ENCODE measurements around the gene CELF5.
"Not testable (repeated sequence)": the region's sequence is repeated elsewhere in the genome, so short reads cannot be mapped to it uniquely, and the experiment has no call there.

CELF5 gene

DNA sequence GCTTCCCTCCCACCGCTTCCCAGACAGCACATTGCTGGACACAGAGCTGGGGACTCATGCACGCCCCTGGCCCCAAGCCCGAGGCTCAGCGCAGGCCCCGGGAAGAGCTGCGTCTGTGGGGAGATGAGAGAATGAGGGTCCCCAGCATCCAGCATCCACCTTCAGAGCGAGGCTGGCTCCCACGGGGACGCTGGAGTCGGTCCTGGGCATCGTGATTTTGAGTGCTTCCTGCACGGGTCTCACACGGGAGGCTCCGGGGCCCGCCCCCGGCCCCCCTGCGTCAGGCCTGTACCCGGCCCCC, 34.0 kb upstream of the CELF5 start:
- no peak for DNase-seq (ENCODE audit: low read depth)

DNA sequence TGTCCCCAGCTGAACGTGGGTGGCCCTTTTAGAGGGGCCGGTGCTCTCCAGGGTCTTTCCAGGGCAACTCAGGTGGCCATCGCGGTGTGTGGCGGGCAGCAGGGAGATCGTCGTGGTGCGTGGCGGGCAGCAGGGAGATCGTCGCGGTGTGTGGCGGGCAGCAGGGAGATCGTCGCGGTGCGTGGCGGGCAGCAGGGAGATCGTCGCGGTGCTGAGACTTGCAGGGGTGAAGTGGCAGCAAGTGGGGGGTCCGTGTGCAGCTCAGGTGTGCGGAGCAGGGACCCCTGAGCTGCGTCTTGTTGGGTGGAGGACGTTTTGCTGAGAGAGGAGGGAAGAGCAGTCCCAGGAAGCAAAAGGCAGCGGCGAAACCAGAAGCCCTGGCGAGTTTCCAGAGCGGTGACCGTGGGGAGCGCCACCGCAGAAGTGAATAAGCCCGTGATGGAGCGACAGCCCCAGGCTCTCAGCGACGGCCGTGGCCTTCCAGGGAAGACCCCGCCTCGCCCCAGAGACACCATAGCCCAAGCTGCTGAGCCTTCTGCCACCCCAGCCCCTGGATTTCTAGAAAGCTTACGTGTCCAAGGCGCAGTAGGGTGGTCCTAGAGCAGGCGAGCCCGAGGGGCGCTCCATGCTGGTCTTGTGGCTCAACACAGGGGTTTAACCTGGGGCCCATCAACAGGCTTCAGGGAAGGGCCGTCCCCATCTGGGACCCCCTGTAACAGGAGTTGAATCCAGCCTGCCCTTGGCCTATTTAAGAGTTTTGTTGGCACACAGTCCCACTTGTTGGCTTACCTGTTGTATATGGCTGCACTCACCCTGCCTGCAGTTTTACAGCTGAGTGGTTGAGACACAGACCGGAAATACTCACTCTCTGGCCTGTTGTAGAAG, 33.3 kb upstream of the CELF5 start:
- DNase-seq (ENCODE audit: low read depth) = no peak

DNA sequence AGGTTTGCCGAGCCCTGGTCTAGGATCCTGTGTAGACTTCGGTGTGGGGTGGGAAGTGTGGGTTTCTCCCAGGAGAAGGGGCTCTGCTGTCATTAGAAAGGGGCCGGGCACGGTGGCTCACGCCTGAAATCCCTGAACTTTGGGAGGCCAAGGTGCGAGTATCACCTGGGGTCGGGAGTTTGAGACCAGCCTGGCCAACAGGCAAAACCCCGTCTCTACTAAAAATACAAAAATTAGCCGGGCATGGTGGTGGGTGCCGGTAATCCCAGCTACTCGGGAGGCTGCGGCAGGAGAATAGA, 32.7 kb upstream of the CELF5 start:
- DNase-seq (ENCODE audit: low read depth) = not testable (repeated sequence)

DNA sequence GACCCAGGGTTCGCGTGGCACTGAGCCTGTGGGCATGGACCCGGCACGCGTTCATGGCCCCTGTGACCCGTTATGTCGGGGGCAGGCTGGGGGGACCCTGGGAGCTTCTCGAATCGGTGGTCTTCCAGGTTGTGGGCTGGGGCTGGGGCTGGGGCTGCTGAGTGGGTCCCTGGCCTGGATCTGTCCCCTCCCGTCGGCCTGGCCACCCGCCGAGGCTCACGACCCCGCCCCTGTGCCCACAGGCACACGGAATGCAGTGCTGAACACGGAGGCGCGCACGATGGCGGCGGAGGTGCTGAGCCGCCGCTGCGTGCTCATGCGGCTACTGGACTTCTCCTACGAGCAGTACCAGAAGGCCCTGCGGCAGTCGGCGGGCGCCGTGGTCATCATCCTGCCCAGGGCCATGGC, 32.2 kb upstream of the CELF5 start:
- DNase-seq (ENCODE audit: low read depth) = no peak

DNA sequence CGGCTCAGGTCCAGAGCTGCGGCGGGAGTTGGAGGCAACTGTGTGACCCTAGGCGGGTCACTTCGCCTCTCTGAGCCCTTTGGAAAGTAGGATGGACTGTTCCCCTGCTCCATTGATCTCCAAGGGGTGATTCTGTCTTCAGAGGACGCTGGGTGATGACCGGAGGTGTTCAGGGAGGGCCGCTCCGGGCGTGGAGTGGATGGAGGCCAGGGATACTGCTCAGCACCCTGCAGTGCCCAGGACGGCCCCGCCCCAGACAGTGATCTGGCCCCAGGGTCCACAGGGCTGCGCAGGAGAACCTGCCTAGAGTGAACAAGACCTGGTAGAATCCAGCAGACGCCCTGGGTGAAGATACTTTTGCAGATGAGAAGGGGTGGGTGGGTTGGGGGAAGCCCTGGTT, 31.8 kb upstream of the CELF5 start:
- no peak for DNase-seq (ENCODE audit: low read depth)

DNA sequence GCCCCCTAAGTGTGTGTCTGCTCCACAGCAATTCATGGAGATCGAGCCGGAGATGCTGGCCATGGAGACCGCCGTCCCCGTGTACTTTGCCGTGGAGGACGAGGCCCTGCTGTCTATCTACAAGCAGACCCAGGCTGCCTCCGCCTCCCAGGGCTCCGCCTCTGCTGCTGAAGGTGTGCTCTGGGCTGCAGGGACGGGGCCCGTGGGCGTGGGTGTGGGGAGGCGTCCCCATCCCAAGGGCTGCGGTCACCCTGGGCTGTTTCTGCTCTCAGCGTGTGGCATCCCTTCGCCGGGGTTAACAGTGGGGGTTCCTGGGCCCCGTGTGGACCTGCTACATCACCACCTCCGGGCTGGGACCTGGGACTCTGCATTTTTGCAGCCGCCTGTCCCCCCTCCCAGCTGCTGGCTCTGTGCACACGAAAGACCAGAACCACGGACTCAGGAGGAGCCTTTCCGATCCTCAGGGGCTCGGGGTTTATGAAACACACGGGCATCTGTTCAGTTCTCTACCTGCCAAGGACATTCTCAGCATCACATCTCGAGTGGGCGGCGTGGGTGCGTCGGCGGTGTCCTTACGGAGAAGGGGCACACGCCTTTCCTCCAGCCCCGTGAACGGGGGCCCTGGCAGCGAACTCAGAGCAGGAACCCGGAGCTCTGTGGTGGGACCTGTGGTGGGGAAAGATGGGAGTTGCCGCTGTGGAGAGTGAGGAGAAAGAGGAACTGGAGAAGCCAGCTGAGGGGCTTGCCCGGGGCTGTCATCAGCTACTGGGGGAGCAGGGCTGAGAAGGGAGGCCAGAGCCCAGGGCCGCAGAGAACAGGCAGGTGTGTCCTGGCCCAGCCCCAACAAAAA, 31.0 kb upstream of the CELF5 start:
- no peak for DNase-seq (ENCODE audit: low read depth)

DNA sequence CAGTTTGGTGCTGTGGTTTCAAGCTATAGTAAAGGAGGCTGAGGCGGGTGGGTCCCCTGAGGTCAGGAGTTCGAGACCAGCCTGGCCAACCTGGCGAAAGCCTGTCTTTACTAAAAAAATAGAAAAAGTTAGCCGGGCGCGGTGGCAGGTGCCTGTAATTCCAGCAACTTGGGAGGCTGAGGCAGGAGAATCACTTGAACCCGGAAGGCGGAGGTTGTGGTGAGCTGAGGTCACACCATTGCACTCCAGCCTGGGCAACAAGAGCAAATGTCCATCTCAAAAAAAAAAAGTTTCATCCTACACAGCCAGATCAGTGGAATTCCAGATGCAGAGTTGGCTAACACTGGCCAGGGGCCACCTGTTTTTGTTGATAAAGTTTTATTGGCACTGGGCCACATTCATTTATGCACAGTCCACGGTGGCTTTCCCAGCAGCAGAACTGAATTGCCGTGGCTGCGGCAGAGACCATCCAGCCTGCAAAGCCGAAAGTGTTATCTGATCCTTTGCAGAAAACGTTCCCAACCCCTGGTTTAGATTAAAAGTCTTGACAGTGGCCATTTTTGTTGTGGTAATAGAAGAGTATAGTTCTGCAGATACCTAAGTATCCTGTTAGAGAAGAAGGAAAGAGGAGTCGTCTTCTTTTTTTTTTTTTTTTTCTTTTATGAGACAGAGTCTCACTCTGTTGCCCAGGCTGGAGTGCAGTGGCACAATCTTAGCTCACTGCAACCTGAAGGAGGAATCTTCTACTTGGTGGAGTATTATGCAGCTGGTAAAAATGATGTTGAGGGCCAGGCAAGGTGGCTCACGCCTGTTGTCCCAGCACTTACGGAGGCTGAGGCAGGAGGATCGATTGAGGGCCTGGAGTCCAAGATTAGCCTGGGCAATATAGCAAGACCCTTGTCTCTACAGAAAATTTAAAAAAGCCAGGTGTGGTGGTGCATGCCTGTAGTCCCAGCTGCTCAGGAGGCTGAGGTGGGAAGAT, 30.1 kb upstream of the CELF5 start:
- DNase-seq (ENCODE audit: low read depth) = no peak

DNA sequence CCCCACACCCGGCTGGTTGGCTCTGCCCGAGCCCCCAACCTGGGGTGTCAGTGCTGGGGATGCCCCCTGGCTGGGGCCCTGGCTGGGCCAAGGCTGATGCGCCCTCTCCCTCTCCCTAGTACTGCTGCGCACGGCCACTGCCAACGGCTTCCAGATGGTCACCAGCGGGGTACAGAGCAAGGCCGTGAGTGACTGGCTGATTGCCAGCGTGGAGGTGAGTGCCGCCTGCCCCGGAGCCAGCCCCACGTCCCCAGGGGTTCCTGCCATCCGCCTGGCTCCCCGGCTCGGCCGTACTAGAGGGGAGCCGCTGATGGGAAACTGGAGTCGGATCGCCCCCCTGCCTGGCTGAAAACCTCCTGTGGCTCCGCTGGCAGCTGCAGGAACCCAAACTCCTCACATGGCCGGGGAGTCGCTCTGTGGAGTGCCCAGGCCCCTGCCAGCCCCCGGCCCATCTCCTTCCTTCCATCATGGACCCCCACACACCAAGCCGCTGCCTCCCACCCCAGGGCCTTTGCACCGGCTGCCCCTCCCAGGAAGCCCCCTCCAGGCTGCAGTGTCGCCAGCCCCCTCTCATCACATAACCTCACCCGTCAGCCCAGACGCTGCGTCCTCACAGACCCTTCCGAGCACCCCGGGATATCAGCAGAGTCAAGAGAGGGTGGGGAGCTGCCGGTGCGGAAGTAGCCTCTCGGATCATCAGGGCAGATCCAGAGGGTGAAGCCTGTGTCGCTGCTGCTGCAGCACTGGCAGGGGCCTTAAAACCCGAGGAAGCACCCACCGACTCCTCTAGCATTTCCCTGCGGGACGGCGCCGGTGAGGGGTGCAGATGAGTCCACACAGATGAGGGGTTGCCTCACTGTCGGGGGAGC, 28.2 kb upstream of the CELF5 start:
- DNase-seq (ENCODE audit: low read depth) = no peak

DNA sequence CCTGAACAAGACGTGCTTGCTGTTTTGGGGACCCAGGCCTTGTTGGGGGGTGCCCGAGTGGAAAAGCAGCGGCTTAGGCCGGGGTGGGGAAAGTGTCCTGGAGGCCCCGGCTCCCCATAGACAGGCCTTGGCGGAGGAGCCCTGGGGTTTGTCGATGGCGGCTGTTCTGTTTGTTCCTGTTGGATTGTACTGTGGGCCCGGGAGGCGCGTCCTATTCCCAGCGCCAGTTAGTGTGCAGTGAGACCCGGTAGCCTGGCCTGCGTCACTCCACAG, 27.6 kb upstream of the CELF5 start:
- DNase-seq (ENCODE audit: low read depth) = no peak

DNA sequence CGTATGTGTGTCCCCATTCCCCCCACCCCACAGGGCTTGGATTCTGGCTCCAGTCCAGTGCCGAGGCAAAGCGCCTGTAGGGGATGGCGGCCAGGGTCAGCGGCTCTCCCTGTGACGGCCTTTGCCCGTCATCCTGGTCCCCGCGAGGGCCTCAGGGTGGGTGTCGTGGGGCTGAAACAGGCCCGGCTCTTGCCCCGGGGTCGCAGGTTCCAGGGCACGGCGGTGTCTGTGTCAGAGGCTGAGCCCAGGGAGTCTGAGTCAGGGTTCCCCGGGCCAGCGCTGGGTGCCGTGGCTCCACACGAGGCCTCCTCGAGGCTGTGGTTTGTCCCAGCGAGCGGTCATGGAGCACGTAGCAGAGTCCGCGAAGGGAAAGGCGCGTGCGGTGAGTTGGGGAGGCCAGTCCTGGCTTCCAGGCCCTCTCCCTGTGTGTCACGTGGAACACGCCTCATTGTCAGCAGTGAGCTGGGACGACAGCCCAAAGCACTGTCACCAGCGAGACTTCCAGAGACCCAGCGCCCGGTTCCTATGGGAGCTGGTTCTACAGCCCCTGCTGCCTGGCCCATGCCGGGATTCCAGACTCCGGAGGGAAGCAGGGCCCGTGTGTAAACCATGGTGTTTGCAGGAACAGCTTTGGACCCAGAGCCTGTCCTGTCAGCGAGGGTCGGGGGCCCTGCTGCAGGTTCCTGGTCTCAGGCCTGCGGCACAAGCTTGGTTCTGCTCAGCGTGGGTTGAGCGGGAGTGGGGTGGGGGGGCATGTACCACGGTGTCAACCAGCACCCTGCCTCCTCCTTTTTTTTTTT, 25.4 kb upstream of the CELF5 start:
- DNase-seq (ENCODE audit: low read depth) = no peak

DNA sequence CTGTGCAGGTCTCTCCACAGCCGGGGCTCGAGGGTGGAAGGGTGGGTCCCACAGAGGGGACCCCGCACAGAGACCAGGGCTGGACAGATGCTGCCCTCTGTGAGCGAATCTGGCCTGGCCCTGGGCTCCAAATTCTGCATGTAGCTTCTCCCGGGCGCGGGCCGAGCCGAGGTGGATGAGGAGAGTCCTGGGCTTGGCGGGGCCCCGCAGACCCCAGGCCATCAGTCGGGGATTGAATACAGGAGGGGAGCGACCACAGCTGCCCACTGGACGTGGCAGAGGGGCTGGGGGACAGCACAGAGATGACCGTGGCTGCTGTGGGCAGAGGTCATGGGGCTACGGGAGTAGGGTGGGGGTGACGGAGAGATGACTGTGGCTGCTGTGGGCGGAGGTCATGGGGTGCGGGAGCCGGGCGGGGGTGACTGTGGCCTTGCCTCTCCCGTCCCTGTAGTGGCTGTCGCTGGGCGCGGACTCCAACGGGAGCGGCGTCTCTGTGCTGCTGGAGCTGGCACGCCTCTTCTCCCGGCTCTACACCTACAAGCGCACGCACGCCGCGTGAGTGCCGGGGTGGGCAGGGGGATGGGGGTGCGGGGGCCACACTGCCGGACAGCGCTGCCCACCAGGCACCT, 23.3 kb upstream of the CELF5 start:
- no peak for DNase-seq (ENCODE audit: low read depth)

DNA sequence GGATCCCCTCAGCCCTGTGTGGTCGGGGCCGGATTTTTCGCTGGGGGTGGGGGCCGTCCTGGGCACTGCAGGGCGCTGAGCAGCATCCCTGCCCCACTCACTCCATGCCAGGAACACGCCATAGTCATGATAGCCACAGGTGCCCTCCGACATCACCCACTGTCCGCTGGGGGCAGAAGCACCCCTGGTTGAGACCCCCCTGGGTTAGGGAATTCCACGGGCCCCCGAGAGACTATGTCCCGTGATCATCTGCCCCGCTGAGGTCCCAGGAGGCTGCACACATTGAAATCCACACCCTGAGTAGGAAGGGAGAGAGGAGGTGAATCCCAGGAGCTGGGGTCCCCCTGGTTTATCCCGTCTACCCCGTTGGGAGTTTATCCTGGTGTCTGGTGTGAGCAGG, 22.6 kb upstream of the CELF5 start:
- DNase-seq (ENCODE audit: low read depth) = no peak

DNA sequence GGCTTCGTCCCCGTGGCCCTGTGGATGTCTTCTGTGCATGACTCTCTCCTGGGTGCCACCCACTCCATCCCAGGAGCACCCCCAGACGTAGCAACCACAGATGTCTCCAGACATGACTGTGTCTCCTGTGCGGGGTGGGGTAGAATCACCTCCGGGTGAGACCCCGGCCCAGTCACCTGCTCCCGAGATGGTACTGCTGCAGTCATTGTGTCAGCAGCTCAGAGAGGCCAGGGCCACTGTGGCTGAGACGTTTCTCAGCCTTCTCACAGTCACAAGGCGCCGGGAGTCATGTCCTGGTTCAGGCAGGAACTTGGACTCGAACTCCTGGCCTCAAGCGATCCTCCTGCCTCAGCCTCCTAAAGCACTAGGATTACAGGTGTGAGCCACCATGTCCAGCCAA, 22.1 kb upstream of the CELF5 start:
- DNase-seq (ENCODE audit: low read depth) = no peak

DNA sequence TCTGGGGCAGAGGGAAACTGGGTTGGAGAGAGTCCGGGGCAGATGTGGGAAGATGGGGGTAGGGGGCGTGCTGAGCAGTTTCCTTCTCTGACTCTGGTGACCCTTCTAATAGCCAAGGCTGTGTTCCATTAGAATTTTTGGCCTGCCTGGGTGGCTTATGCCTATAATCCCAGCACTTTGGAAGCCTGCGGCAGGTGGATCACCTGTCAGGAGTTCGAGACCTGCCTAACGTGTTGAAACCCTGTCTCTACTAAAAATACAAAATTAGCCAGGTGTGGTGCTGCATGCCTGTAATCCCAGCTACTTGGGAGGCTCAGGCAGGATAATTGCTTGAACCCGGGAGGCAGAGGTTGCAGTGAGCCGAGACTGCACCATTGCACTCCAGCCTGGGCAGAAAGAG, 21.6 kb upstream of the CELF5 start:
- not testable (repeated sequence) for DNase-seq (ENCODE audit: low read depth)

DNA sequence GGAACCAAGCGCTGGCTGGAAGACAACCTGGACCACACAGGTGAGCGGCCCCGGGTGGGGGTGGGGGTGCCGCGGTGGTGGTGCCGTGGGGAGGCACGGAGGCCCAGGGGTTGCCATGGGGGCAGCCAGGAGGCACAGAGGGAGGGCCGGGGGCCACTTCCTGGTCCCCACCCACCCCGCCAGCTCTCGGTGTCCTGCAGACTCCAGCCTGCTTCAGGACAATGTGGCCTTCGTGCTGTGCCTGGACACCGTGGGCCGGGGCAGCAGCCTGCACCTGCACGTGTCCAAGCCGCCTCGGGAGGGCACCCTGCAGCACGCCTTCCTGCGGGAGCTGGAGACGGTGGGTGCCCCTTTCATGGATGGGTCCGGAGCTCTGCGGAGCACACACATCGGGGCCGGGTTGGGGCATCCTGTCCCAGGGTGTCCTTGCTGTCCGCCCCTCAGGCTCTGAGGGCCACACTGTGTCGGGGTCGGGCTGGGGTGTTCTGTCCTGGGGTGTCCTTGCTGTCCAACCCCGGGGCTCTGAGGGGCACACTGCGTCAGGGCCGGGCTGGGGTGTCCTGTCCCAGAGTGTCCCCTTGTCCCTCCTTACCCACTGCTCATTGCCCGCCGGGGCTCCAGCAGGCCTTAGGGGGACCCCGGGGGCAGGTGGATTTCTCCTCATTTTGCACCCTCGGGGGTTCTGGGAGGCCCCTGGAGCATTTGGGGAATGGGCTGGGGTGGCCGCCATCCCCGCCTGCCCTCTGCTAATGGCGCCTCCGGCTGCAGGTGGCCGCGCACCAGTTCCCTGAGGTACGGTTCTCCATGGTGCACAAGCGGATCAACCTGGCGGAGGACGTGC, 20.4 kb upstream of the CELF5 start:
- DNase-seq (ENCODE audit: low read depth) = no peak

DNA sequence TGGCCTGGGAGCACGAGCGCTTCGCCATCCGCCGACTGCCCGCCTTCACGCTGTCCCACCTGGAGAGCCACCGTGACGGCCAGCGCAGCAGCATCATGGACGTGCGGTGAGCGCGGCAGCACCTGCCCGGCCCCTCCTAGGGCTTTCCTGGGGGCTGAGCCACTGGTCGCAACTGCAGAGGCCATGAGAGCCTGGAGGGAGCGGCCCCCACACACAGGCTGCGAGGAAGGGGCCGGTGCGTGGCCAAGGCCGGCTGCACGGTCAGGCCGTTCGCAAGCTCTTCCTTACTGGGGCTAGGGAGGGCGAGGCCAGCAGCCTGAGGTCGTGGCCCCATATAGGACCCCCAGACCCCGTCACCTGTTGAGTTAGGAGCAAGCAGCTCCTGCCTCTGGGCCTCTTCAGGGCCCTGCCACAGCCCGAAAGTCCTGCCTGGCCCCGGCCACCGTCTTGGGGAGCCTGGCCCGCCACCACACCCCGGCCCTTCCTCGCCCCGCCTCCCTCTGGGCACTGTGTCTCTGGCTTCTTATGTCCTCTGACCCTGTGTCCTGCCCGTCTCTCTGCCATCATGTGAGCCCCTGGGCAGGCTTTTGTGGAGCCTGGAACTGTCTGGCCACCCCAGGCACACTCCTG, 19.7 kb upstream of the CELF5 start:
- DNase-seq (ENCODE audit: low read depth) = no peak

DNA sequence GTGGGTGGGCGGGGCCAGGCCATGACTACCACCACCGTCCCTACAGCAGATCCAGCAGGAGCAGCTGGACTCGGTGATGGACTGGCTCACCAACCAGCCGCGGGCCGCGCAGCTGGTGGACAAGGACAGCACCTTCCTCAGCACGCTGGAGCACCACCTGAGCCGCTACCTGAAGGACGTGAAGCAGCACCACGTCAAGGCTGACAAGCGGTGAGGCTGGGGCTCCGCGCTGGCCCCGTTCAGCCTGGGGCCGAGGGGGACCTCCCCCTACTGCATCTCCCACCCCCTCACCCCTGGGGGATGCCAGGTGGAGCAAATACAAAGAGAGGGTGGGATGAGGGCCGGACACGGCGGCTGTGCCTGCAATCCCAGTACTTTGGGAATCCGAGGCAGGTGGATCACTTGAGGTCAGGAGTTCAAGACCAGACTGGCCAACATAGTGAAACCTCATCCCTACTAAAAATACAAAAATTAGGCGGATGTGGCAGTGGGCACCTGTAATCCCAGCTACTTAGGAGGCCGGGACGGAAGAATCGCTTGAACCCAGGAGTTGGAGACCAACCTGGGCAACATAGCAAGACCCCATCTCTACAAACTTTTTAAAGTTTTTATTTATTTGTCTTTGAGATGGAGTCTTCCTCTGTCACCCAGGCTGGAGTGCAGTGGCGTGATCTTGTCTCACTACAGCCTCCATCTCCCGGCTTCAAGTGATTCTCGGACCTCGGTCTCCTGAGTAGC, 18.1 kb upstream of the CELF5 start:
- DNase-seq (ENCODE audit: low read depth) = no peak
